NCI-H1694 (cell line): ENCODE data around the gene SPARCL1.
"Not testable (repeated sequence)": the region's sequence is repeated elsewhere in the genome, so short reads cannot be mapped to it uniquely, and the experiment has no call there.

ENCODE experiments used
- DNase-seq: peaks from one replicate; lab custom pipeline; 2025; lab: John Stamatoyannopoulos, UW

Gene SPARCL1

GRCh38 chr4:87444741-87445140 lies 84.4 kb downstream of the SPARCL1 start:
- no peak for DNase-seq

DNA sequence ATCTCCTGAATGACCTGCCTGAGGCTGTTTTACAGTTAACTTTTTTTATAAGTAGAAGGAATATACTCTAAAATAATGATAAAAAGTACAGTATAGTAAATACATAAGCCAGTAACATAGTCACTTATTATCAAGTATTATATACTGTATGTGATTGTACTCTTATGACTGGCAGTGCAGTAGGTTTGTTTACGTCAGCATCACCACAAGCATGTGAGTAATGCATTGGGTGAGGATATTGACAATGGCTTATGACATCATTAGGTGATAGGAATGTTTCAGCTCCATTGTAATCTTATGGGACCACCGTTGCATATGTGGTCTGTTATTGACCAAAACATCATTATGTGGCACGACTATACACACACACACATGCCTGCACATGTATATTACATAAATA lies 86.3 kb downstream of the SPARCL1 start:
- no peak for DNase-seq

- DNase-seq: no peak
Observed at GRCh38 chr4:87433342-87433741, 95.8 kb downstream of the SPARCL1 start.

DNA sequence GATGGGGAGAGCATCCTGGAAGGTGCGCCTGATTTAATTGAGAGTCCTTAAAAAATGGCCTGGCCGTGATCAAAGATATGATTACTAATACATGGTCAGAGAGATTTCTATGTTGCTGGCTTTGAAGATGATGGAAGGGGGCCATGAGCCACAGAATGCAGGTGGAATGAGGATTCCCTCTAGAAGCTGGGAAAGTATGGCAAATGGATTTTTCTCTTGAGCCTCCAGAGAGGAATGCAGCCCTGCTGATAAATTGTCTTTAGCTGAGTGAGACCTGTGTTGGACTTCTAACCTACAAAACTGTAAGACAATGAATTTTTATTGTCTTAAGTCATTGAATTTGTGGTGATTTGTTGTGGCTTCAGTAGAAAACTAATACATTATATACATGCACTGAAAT lies 99.1 kb downstream of the SPARCL1 start:
- DNase-seq: no peak

- DNase-seq: no peak
Observed at GRCh38 chr4:87428979-87429378, 100.2 kb downstream of the SPARCL1 start.

DNA sequence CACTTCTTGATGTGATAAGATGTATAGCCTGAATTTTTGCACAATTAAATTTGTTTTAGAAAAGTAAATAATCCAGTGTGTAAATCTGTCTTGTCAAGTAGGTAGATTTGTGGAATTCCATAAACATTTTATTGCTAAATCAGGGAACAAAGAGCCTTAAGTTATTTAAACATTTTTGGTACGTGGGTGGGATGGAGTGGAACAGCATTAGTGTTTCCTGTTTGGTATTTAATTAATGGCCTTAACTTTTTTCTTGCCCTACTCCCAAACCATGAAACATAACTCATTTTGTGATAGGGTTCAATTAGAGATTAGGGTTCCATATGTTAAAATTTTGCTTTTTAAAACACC lies 101.7 kb downstream of the SPARCL1 start:
- no peak for DNase-seq

DNA sequence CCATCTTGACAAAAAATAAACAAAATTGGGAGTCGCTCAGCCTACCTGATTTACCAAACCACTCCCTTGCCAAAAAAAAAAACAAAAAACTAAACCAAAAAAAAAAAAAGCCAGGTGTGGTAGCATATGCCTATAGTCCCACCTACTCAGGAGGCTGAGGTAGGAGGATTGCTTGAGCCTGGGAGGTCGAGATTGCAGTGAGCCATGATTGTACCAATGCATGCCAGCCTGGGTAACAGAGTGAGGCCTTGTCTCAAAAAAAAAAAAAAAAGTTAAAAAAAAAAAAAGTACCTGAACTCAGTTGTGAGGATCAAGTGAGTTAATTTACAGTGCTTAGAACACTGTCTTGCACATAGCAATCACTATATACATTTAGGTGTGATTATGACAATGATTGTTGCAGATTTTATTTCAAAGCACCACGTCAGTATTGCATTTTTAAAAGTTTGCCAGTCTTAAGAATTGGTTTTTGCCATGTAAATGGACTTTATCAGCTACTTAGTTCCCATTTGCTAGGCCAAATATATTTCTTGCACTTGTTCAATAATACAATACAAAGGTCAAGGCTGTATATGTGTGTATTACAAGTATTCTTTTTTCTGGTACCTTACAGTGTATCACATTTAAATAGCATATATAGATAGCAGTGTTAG lies 102.2 kb downstream of the SPARCL1 start:
- DNase-seq: no peak

GRCh38 chr4:87425711-87426110 lies 103.5 kb downstream of the SPARCL1 start:
- DNase-seq: no peak

DNA sequence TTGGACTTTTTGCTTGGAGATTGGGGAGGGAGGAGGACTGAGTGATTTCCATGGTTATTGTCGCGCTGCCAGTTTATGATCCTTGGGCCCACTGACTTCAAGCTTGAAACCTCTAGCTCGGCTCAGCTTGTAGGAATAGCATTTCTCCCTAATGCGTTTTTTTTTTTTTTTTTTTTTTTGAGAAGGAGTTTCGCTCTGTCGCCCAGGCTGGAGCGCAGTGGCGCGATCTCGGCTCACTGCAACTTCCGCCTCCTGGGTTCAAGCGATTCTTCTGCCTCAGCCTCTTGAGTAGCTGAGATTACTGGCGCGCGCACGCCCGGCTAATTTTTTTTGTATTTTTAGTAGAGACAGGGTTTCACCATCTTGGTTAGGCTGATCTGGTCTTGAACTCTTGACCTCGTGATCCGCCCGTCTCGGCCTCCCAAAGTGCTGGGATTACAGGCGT lies 105.1 kb downstream of the SPARCL1 start:
- DNase-seq: not testable (repeated sequence)
